Heart left ventricle (tissue), 16 donors: ENCODE data around the gene PADI6. TPM values are rescaled to one million over a fixed set of nuclear protein-coding genes. Genes with fewer than 3 reads are reported as not detected.

ENCODE experiments used
- ATAC-seq, 4 donors: fragments of 200-7000 bp; cut with Tn5 transposase; one replicate each; pipeline ENCODE4 v1.9.1; 2020 to 2022; ENCODE audit warnings: moderate library complexity in 4 of 4, mild to moderate bottlenecking in 3 of 4, moderate number of reproducible peaks in 1 of 4
- DNase-seq, 5 donors: peaks; one replicate each; pipeline ENCODE4 v3.0.0-alpha.2; 2020
- H3K27ac ChIP-seq, 12 donors: fragments of 200-600 bp; sonication (generic) in 4 of 12; one replicate each; pipeline versions ENCODE4 v1.5.0 to v1.8.0; 2016 to 2022; ENCODE audit warnings: mild to moderate bottlenecking in 2 of 12
- H3K27me3 ChIP-seq, 9 donors: fragments of 200-600 bp; sonication (generic) in 2 of 9; one replicate each; pipeline versions ENCODE4 v1.5.1 to v1.8.0; 2016 to 2022; ENCODE audit warnings: mild to moderate bottlenecking in 3 of 9
- H3K36me3 ChIP-seq, 9 donors: fragments of 200-600 bp; sonication (generic) in 2 of 9; one replicate each; pipeline versions ENCODE4 v1.5.0 to v1.8.0; 2018 to 2022; ENCODE audit warnings: mild to moderate bottlenecking in 2 of 9
- H3K4me1 ChIP-seq, 12 donors: fragments of 200-600 bp; sonication (generic) in 4 of 12; one replicate each; pipeline versions ENCODE4 v1.5.0 to v1.8.0; 2016 to 2022; ENCODE audit warnings: mild to moderate bottlenecking in 3 of 12
- H3K4me3 ChIP-seq, 12 donors: fragments of 200-600 bp; sonication (generic) in 4 of 12; one replicate each; pipeline versions ENCODE4 v1.5.0 to v1.8.0; 2017 to 2022; ENCODE audit warnings: mild to moderate bottlenecking in 9 of 12, moderate library complexity in 4 of 12
- H3K9me3 ChIP-seq, 12 donors: fragments of 200-600 bp; sonication (generic) in 4 of 12; one replicate each; pipeline versions ENCODE4 v1.5.0 to v1.8.0; 2016 to 2022; ENCODE audit warnings: mild to moderate bottlenecking in 1 of 12
- POLR2A ChIP-seq, 2 donors: fragments of 450-650 bp; IDR thresholded peaks; one replicate each; pipeline ENCODE4 v1.6.1; 2017; ENCODE audit warnings: antibody characterized with exemption in 2 of 2, mild to moderate bottlenecking in 2 of 2, moderate library complexity in 2 of 2
- WGBS, 4 donors: extraction: QIAGEN DNeasy Blood & Tissue Kit in 2 of 4; methylation state at CpG; one replicate each; pipeline versions ENCODE4 v1.1.5 to v1.1.7; 2013 to 2018; 5-methylcytosine and 5-hydroxymethylcytosine counted together
- intact Hi-C, 10 donors: fragments of 100-400 bp; cut with DNase I; formaldehyde crosslinking; loops; one replicate each; pipeline versions ENCODE4 v1.11.1 to v1.14.2; 2022
- polyA plus RNA-seq, 2 donors: library from polyadenylated mRNA; stranded (reverse); fragments of 200-250 nt; gene quantifications; one replicate each; pipeline ENCODE4 v1.2.3, GENCODE V29; 2013
- total RNA-seq, 9 donors: library from RNA; depleted of rRNA in 2 of 9; stranded (reverse); fragments of >200 nt in 2 of 9; fragmentation: NEBNext Ultra II Directional in 3 of 9; extraction: Animal tissue kit (Norgen Biotek cat#: 25700) in 3 of 9; gene quantifications; one replicate each; pipeline versions ENCODE4 v1.1.0 to v1.2.4, GENCODE V29; 2016 to 2023
- TF ChIP-seq, protein P1 (sequence below), 12 donors: fragments of 200-600 bp; sonication (generic) in 4 of 12; IDR thresholded peaks; one replicate each; pipeline versions ENCODE4 v1.5.0 to v1.8.0; 2018 to 2022; ENCODE audit warnings: antibody characterized with exemption in 12 of 12, mild to moderate bottlenecking in 5 of 12
- donor health status: ischemic (EF 13 %, LVEDD 7.1; RV severe dilation, severe dysfunction).
- donor health status: healthy with polysubstance abuse.
- donor health status: DM: no; HTN: yes; CAD: no.
- donor health status: DM: no; HTN: no; CAD: no.
- donor health status: ischemic (EF 25% LVEDD 6.9; RV normal size, moderate dysfunction).
- donor health status: ischemic (EF 25% LVEDD 5.7; RV mildly dilated, moderate dysfunction).
- donor health status: healthy.
- donor health status: DM: yes; HTN: yes; CAD: no.
- donor health status: ischemic (EF 35%, LVEDD 5.7; RV mildly dilated, moderate dysfunction).
- donor health status: nonischemic (EF 11% LVEDD 7.7; RV severe dilation, severe dysfunction).
- donor health status: DM: yes; HTN: yes; CAD: no.
- donor health status: PGD.
- donor health status: ischemic (EF 29% LVEDD 5.4; RV normal size, mild dysfunction).
- donor health status: nonischemic (EF 23%, LVEDD 6.1; RV moderate dilation, normal function).

The PADI6 gene
- total and polyA plus RNA-seq, 11 donors = not detected

DNA sequence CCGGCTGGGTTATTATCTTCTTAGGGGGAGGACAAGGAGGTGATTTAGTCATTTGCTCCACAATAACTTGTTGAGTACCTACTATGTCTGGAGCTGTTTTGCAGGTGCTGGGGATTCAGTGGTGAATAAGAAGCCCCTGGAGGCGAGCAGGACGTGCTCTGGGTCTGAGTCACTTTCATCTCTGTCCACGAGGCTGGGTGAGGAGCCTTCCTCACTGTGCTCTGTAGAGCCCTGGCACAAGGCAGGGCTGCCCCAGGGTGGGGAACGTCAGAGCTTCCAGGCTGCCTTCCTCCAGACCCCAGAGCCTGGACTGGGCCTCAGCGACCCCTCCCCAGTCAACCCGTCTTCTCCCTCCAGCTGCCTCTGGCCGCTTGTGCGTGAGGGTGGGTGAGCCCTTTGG is 2.5 kb upstream of the PADI6 start:
- no peak for TF ChIP-seq POLR2A (IDR thresholded peaks at IDR 0.05)
- TF ChIP-seq, protein P1, sequence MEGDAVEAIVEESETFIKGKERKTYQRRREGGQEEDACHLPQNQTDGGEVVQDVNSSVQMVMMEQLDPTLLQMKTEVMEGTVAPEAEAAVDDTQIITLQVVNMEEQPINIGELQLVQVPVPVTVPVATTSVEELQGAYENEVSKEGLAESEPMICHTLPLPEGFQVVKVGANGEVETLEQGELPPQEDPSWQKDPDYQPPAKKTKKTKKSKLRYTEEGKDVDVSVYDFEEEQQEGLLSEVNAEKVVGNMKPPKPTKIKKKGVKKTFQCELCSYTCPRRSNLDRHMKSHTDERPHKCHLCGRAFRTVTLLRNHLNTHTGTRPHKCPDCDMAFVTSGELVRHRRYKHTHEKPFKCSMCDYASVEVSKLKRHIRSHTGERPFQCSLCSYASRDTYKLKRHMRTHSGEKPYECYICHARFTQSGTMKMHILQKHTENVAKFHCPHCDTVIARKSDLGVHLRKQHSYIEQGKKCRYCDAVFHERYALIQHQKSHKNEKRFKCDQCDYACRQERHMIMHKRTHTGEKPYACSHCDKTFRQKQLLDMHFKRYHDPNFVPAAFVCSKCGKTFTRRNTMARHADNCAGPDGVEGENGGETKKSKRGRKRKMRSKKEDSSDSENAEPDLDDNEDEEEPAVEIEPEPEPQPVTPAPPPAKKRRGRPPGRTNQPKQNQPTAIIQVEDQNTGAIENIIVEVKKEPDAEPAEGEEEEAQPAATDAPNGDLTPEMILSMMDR (IDR thresholded peaks at IDR 0.05) = no peak
- DNase-seq (no peak), ATAC-seq (no peak)
- Histone ChIP-seq H3K27me3 (peaks cover 0 to 37% (median 4%) of the 10 kb centered on the region in 9 donors), H3K4me1 (no peaks in the 10 kb centered on the region), H3K27ac (no peak overlapping the region), H3K4me3 (no peak overlapping the region), H3K9me3 (peaks cover 0 to 6% (median 0%) of the 10 kb centered on the region in 12 donors), H3K36me3 (no peaks in the 10 kb centered on the region)
- intact Hi-C loops = no loop called here
- 56 to 66% (median 62%) methylated on average over 9 of the region's 9 CpGs for WGBS, 4 donors

DNA sequence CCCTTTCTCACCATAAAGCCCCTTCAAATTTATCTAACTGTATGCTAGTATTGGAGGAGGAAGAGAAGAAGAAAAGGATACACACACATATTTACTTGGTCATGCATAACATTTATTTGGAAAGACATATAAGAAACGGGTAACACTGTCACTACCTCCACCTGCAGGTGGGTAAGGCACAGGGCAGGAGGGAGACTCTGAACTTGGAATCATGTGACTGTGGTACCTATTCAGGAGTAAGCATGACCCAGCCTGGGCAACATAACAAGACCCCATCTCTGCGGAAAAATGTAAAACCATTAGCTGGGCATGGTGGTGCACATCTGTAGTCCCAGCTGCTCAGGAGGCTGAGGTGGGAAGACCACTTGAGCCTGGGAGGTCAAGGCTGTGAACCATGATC is 1.4 kb upstream of the PADI6 start:
- peaks cover 0 to 40% (median 4%) of the 10 kb centered on the region in 9 donors for H3K27me3 ChIP-seq
- TF ChIP-seq, protein P1 (IDR thresholded peaks at IDR 0.05) = no peak
- no peak for TF ChIP-seq POLR2A (IDR thresholded peaks at IDR 0.05)
- H3K4me1 ChIP-seq = no peaks in the 10 kb centered on the region
- no peak overlapping the region for H3K27ac ChIP-seq
- H3K4me3 ChIP-seq = no peak overlapping the region
- ATAC-seq (no peak), DNase-seq (no peak)
- H3K9me3 ChIP-seq = no peaks in the 10 kb centered on the region
- H3K36me3 ChIP-seq = no peaks in the 10 kb centered on the region
- WGBS, 4 donors = 59 to 66% (median 63%) methylated on average over 2 of the region's 2 CpGs
- intact Hi-C loops = no loop called here

DNA sequence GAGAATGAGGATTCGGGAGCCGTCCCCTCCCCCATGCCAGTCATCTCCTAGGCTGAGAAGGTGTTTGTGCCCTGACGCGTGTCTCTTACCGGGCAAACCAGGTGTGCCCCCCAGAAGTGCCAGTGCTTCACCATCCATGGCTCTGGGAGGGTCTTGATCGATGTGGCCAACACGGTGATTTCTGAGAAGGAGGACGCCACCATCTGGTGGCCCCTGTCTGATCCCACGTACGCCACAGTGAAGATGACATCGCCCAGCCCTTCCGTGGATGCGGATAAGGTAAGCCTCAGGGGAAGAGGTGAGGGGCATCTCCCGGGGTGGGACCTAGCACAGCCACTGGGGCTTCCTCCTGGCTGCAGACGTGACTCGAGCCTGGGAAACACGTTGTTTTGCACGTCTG is 959 bp downstream of the PADI6 start:
- Histone ChIP-seq H3K36me3 (no peaks in the 10 kb centered on the region), H3K9me3 (no peaks in the 10 kb centered on the region), H3K27ac (no peak overlapping the region), H3K4me1 (no peaks in the 10 kb centered on the region), H3K4me3 (no peak overlapping the region), H3K27me3 (peaks cover 0 to 60% (median 6%) of the 10 kb centered on the region in 9 donors)
- DNase-seq (no peak), ATAC-seq (no peak)
- intact Hi-C loops = no loop called here
- WGBS, 4 donors = 61 to 76% (median 68%) methylated on average over 16 to 18 of the region's 18 CpGs
- no peak for TF ChIP-seq POLR2A (IDR thresholded peaks at IDR 0.05)
- TF ChIP-seq, protein P1 (IDR thresholded peaks at IDR 0.05) = no peak

DNA sequence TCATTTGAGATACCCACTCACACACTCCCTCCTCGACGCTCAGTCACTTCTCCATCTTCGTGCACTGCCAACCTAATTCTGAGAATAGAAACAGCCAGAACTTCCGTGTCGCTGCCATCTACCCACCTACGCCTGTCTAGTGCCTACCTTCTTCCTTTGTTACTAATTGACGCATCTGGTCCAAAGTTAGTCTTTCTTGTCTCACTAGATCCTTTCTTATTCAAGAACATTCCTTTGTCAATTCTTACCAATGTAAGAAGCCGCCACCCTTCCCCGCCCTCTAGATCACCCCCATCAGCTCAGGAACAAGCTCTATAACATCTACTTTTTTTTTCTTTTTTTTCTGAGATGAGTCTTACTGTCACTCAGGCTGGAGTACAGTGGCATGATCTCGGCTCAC is 3.7 kb downstream of the PADI6 start:
- H3K4me1 ChIP-seq = no peaks in the 10 kb centered on the region
- no peaks in the 10 kb centered on the region for H3K9me3 ChIP-seq
- DNase-seq (no peak), ATAC-seq (no peak)
- H3K27ac ChIP-seq = no peak overlapping the region
- WGBS, 4 donors = 89 to 93% (median 91%) methylated on average over 10 of the region's 10 CpGs
- peaks cover 0 to 71% (median 7%) of the 10 kb centered on the region in 9 donors for H3K27me3 ChIP-seq
- TF ChIP-seq, protein P1 (IDR thresholded peaks at IDR 0.05) = no peak
- no peak for TF ChIP-seq POLR2A (IDR thresholded peaks at IDR 0.05)
- intact Hi-C loops = no loop called here
- no peaks in the 10 kb centered on the region for H3K36me3 ChIP-seq
- no peak overlapping the region for H3K4me3 ChIP-seq
